SKM-1 (cell line): ENCODE measurements around the gene AGBL4.

Experiments
- DNase-seq: peaks from one replicate; lab custom pipeline; 2025; ENCODE audit not compliant: unreplicated experiment; lab: John Stamatoyannopoulos, UW

AGBL4 gene

DNA sequence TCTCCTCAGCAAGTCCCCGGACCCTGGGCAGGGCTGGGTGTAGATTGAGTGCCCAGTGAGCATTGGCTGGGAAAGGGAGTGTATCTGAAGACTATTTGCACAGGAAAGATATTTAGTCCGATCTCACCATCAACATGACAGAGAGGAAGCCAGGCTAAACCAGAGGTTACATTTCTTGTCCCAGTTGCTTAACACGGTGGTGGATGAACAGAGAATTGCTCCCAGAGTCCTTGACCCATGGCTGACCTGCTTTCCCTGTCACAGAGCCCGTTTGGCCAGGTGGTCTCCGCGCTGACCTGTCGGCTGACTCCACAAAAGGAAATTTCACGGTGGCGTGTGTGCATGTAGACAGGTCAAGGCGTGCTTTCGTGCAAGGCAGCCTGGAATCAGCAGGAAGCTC lies 1330.6 kb downstream of the AGBL4 start:
- DNase-seq: no peak

DNA sequence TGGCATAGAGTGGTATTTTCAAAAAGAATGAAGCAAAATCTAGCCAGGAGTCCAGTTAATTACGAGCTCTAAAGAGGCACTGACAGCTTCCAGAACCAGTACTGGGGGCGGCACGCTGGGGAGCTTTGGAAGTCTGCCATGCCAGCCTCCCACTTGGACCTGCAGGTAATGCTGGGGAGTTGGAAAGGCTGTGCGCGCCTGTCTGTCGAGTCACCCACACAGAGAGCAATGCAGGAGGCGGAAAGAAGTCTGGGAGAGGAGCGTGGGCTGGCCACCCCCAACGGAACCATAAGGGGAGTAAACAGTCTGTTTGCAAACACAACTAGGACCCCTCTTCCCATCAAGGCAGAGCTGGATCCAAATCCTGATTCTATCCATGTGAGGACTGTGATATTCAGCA lies 1331.5 kb downstream of the AGBL4 start:
- DNase-seq: no peak

DNA sequence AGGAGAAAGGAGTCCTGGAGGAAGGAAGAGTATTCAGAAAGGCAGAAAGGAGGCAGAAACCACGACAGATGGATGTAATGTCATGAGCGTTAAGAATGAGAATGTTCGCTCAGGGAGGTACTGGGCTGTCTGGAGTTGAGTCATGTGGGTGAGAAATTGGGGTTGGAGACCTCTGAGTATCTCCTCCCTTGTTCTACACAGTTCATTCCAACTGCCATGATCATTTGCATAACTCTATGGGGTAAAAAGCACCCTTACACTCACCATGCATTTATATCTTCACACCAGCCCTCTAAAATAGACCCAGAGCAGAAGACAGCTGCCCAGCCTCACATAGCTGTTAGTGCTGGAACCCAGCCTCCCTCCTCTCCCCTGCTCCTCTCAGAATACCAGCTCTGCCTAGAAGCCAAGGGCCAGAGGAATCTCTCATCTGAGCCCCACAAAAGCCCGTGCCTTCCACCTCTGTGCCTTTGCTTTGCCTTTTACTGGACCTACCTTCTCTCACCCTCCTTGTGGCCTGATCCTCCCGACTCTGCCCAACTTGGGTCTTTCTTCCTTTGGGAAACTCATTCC lies 1332.2 kb downstream of the AGBL4 start:
- DNase-seq: no peak

DNA sequence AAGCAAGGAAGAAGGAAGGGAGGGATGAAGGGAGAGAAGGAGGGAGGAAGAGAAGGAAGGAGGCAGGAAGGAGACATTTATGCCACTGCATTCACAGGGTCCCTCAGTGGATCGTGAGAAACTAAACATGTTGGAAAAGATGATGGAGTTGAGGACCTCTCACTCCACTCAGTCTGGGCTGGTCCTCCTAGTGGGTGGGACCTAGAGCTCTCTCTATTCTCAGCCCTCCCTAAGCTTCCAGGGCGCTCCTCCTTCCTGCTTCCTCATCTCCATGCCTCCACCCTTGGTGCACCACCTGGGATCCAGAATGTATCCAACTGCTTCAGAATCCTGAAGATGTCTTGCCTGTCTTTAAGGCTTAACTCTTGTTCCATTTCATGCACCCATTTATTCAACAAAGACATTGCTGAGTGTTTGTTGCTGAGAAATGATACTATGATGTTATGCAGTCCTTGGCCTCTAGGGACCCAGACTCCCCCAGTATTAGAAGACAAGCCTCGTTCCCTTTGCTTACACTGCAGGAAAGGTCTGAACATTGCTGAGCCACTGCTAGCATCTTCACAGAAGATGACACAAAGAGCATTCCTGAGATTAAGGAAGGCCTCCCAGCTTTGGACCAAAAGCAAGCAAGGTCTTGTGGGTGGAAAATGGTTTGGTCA lies 1335.5 kb downstream of the AGBL4 start:
- peak; percentile 13 for DNase-seq

DNA sequence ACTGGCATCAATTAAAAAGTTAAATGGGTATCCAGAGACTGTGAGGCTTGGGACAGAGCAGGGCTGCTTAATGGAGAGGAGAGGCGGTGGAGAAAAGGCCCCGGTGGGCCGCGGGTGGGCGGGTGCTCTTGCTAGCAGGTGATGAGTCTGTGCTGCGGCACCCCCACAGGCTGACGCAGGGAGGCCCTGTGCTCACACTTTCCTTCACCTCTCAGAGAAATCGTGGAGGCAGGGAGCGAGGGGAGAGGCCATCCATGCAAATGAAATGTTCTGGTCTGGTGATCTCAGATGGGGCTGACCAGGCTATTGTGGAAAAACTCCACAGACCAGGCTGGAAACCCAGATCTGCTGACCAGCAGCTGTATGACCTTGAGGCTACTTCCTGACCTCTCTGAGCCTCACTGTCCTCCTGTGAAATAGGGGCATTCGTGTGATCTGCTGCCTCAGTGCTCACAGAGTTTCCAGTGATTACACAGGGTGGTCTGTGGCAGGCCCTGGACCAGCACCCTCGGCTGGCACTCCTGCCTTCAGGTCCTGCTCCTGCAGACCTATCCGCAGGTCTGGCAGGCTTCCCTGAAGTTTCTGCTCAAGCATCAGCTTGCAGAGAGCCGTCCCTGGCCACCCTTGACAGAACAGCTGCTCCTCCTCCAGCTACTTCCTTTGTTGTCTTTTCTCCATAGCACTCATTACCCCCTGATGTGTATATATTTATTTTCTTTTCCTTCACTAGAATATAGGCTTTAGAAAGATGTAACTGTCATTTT lies 1336.3 kb downstream of the AGBL4 start:
- DNase-seq: no peak

DNA sequence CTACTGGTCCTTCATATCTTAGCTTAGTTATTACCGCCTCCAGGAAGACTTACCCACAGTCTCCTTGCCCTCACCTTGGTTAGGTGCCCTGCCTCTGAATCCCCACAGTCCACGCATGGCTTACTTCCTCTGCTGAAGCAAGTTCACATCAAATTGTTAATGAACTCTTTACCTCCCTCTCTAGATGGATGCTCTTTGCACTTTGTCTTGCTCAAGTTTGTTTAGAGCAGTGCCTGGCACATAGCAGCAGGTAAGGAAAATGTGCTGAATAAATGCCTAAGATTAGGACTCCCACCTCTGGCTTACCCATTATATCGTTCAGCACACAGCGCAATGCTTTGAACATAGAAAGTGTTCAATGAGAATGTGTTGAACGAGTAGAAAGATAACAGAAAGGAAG lies 1337.6 kb downstream of the AGBL4 start:
- DNase-seq: no peak

DNA sequence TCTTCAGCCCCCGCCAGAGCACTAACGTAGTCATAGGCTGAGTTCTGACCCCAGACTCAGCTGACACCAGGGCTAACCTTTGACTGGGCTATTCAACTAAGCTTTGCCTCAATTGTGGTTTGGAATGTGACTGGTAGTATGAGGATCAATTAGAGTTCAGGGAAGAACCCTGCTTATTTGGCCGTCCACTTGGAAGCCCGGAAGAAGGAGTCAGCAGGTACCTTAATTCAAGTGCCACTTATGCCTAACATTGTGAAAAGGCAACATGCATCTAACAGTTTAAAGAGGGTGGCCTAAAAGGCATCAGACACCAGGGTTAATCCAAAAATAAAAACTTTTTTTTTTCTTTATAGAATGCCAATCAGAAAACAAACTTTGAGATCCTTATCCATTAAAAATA lies 1339.4 kb downstream of the AGBL4 start:
- DNase-seq: no peak

DNA sequence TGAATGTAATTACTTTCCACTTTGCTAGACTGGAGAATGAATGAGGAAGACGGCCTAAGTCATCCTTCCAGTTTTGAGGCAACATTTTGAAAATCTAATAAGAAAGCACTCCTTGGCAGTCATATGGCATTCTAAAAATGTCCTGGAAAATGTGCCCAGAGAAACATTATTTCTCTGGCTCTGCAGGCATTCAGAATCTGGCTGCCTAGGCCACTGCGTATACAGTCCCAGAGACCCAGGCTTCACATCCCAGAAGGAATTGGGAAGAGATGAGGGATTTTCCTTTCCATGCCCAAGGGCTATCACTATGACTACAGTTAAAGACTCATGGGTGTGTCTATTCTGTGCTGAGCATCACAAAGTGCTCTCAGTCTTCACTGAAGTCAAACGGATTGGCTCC lies 1339.9 kb downstream of the AGBL4 start:
- no peak for DNase-seq

DNA sequence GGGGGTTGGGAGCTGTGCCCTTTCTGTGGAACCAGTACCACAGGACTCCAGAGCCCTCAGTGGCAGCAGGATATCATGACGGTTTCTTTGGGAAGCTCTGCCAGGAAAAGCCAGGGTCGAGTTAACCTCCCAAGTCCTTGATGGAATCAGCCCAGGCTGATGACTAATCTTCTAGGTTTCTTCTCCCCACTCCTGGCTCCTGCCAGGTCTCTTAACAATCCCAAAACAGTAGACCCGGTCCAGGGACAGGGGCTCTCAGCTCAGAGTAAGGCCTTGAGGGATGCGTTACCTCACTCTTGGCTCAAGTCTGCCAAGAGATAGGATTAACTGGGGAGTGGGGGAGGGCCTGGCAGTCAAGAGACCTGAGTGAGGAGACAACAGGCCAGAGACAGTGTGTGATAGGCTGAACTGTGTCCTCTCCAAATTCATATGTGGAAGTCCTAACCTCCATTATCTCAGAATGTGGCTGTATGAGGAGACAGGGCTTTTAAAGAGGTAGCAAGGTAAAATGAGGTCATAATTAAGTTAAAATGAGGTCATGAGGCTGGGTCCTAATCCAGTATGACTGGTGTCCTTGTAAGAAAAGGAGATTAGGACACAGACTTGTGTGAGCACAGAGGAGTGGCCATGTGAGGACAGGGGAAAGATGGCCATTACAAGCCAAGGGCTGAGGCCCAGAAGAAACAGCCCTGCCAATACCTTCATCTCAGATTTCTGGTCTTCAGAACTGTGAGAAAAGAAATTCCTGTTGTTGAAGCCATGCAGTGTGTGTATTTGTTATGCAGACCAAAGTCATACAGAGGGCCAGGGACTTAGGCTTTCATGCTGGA lies 1342.1 kb downstream of the AGBL4 start:
- no peak for DNase-seq

DNA sequence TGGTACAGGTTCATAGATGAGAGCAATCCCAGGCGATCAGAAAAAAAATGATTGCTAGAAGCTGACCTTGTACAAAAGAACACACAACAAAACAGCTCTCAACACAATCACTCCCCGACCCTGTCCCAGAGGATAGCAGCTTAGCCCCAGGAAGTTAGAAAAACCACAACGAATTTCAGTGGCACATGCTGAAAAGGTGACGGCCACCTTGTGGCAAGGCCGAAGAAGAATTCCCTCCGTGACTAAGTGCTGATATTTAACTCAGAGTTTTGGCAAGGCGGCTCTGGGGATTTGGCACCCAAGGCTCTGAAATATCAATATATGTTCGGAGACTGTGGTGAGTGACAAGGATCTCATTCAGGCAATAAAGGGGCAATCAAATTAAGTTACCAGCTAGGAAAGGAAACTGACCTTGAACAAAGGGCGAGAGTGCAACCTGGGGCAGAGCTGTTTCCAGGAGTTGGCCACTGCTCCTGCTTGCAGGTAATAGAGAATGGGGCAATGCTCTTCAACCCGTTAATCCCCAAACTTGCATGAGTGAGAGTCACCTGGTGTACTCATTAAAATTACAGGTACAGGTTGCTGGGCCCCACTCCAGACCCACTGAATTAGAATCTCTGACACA lies 1343.2 kb downstream of the AGBL4 start:
- DNase-seq: no peak

DNA sequence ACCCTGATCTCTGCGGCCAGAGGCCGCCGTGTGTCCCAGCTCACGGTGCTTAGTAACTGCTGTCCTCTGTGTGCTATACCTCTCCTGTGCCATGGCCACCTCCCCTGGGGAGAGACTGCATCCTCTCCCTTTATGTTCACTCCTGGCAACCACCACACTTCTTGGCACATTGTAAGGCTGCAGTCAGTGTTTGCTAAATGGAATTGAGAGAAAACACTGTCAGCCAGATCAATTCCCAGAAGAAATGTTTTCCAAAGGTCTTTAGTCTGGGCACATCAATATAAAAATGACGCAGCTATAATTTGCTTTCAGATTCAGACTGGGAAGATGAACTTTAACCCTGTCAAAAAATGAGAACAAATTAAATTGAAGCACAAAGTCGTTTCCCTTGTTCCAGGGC lies 1343.9 kb downstream of the AGBL4 start:
- DNase-seq: no peak

DNA sequence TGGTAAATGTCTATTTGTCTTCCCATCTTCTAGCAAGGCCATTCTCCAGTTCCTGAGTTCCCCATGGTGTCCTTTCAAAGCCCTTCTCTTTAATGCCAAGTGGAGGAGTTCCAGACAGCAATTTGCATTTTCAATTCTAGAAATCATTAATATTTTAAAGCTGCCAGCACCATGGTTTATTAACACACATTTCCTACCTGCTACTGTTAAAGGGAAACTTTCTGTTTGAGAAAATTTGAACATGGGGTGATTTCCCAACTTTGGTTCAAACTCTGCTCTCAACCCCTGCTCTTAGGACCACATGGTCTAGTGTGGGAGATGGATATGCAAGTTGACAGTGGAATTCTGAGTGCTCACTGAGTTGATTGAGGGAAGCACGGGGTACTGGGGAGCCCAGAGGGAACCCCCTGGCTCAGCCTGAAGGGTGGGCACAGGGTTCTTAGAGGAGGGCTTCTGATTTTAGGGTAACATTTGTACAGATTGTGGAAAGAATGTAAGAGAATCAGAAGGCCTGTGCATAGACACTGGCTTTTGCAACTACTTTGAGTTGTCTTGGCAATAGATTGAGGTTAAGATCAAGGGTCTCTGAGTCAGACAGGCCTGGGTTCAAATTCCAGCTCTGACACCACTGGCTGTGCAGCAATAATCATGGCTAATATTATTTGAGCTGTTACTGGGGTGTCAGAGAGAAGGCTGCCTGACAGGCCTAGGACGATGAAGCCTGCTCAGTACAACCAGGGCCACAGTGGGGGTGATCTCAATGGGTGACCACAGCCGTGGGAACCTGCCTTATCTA lies 1344.8 kb downstream of the AGBL4 start:
- DNase-seq: no peak

DNA sequence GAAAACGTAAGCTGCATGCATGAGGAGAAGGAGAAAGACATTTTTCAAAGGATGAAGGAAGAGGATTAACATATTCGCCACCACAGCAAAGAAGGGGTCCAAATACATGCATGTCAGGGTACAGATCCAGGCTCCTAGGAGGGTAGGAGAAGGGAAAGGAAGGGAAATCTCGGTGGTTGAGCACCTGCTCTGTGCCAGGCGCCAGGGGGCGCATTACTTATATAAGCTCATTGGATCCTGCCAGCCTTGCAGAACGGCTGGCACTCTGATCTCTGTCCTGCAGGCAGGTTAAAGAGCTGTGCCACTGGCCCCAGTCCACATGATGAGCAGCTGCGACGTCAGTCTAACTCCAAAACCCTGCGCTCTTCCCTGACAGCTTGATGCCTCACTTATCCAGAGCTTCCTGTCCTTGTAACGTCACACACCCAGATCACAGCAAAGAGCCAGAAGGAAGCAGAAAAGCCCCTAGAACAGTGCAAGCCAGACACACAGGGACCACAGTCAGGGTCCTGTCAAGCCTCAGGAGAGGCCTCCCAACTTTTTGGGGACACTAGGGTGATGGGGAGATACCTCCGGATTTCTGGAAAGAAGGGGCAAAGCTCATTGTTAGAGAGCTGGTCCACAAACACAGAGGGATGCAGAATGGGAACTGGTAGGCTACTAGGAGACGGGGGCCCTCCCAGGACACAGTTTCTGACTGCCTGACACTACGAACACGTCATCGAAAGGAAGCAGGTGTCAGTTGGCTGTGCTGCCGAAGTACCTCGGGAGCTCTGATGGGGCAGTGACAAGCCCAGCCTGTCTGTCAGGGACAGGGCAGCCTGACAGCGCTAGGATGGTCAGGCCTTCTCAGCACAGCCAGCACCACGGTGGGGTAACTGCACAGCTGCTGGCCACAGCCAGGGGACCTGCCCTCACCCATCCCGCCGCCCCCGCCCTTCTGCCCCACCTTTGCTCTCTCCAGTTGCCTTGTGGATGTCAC lies 1346.2 kb downstream of the AGBL4 start:
- peak; percentile 41 for DNase-seq

DNA sequence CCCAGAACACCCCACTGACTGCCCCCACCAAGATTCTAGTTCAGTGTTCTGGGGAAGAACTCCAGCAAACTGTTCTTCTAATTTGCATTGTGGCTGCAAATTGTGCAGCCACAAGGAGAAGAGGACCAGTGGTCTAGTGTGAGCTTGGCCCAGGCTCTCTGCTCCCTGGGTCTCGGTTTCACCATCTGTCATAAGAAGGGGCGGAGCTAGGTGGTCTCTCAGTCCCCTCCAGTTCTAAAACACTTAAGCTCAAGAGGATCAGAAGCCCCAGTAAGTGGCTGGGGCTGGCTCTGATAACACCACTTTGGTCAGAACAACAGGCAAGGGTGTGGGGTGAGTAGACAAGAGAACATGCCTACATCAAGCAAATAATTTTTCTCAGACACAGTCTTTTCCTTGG lies 1346.9 kb downstream of the AGBL4 start:
- no peak for DNase-seq

DNA sequence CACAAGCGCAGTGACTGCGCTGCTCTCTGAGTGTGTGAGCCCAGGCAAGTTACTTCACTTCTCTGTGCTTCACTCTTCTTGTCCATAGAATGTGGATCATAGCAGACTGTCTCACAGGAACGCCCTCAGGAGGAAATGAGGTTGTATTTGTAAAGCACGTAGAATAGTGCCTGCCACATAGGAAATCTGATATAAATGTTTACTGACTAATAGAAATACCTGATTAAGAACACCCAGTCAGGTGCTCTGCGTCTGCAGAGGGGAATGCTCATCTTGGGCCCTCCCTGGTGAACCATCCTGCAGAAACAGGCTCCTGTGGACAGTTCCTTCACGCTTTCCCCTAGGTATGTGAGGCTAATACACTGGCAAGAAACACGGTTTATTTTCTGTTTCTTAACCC lies 1347.4 kb downstream of the AGBL4 start:
- DNase-seq: no peak

DNA sequence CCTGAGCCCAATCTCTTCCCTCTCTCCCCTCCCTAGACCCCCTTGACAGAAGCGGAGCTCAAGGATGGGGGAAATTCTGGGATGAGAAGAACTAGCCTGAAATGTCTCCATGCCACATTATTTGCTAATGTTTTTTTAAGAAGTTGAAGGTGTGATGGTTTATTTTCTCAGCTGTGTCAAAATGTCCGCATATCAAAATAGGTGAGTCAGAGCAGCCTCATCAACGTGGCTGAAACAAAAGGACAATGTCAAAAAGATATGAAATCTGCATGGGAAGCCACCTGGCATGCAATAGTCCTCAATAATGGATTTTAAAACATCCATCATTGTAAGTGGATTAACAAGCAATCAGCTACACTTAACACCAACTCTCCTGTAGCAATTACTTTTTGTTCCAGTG lies 1348.5 kb downstream of the AGBL4 start:
- DNase-seq: no peak

DNA sequence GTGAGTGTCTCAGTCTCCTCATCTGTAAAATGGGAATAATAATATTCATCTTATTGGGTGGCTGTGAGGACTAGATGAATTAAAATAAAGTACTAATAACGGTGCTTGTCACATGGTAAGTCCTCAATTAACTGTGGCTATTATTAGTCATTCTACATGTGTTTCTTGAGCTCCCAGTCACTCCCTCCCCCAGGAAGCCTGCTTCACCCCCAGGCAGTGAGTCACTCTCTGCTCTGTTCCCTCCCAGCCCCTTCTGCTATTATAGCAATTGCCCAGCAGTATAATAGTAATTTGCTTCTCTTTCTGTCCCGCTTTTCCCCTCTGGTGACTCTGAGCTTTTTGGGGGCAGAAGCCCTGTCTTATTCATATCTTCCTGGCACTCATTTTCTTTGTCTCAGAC lies 1349.1 kb downstream of the AGBL4 start:
- no peak for DNase-seq

DNA sequence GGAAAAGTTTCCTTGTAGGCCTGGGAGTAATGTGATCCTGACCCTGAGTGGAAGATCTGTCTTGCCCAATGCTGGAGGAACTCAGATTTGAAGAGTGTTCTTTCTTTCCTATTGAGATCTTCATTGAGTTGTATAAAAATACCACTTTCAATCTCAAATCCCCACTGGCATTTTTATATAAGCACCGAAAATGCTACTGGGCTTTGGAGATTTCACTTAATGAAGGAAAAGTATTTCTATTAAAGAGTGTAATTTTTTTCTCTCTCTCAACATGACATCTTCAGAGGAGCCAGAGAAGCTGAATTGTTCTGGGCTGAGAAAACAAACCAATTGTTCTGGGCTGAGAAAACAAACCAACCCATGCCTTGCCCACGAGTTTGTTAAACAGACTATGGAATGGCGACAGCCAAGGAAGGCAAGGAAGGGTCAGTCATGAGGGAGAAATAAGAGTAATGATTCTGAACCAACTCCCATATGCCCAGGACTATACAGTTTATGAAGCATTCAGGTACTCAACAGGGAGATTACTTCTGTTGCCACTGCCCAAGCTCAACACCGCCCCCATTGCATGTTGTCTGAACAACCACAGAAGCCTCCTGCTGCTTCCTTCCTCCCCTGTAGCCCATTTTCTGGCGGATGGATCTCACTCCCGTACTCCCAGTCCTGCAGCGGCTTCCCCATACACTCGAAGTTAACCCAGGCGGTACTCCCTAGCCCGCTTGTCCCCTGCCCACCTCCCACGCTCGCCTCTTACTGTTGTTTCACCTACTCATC lies 1350.2 kb downstream of the AGBL4 start:
- DNase-seq: no peak
